Ishikawa (cell line): Measurements from ENCODE around the gene ATP5PD.
A peak's percentile ranks its signal among the peaks of the same experiment; 100 is the strongest.

Source experiments
- CEBPB ChIP-seq: IDR thresholded peaks from 2 replicates; pipeline ENCODE4 v1.6.1; 2012
- CREB1 ChIP-seq: IDR thresholded peaks from 2 replicates; pipeline ENCODE4 v1.6.1; 2012; ENCODE audit warnings: low read depth
- EGR1 ChIP-seq: IDR thresholded peaks from 2 replicates; pipeline ENCODE4 v1.6.1; 2012
- EP300 ChIP-seq: IDR thresholded peaks from 2 replicates; pipeline ENCODE4 v1.6.1; 2012; ENCODE audit warnings: borderline replicate concordance
- FOXM1 ChIP-seq: IDR thresholded peaks from 2 replicates; pipeline ENCODE4 v1.6.1; 2012; ENCODE audit warnings: low read depth, borderline replicate concordance
- MAX ChIP-seq: IDR thresholded peaks from 2 replicates; pipeline ENCODE4 v1.6.1; 2012
- NFIC ChIP-seq: IDR thresholded peaks from 2 replicates; pipeline ENCODE4 v1.6.1; 2012
- RAD21 ChIP-seq: IDR thresholded peaks from 2 replicates; pipeline ENCODE4 v1.6.1; 2012; ENCODE audit warnings: low read depth
- REST ChIP-seq: IDR thresholded peaks from 2 replicates; pipeline ENCODE4 v1.6.1; 2012; ENCODE audit warnings: low read depth, mild to moderate bottlenecking
- TAF1 ChIP-seq: IDR thresholded peaks from 2 replicates; pipeline ENCODE4 v1.6.1; 2012; ENCODE audit warnings: low read depth, mild to moderate bottlenecking
- TCF12 ChIP-seq: IDR thresholded peaks from 2 replicates; pipeline ENCODE4 v1.6.1; 2012; ENCODE audit warnings: low read depth
- TEAD4 ChIP-seq: IDR thresholded peaks from 2 replicates; pipeline ENCODE4 v1.6.1; 2012
- USF1 ChIP-seq: IDR thresholded peaks from 2 replicates; pipeline ENCODE4 v1.6.1; 2012
- YY1 ChIP-seq: IDR thresholded peaks from 2 replicates; pipeline ENCODE4 v1.6.1; 2012; ENCODE audit warnings: low read depth
- ZBTB7A ChIP-seq: IDR thresholded peaks from 2 replicates; pipeline ENCODE4 v1.6.1; 2012; ENCODE audit warnings: low read depth

The ATP5PD gene

GRCh38 chr17:75069783-75070182, 23.0 kb upstream of the ATP5PD start:
- no peak for TF ChIP-seq CEBPB
- peak; percentile 66 for TF ChIP-seq RAD21

GRCh38 chr17:75068750-75069149, 22.0 kb upstream of the ATP5PD start:
- no peak for TF ChIP-seq ZBTB7A
- TF ChIP-seq CEBPB = no peak

- TF ChIP-seq EP300 (no peak), TAF1 (no peak), CEBPB (no peak), REST (no peak)
Measured at GRCh38 chr17:75067856-75068255, 21.1 kb upstream of the ATP5PD start.

- TF ChIP-seq USF1 = no peak
- TF ChIP-seq CEBPB = no peak
- no peak for TF ChIP-seq EP300
- no peak for TF ChIP-seq TEAD4
- no peak for TF ChIP-seq YY1
- TF ChIP-seq EGR1 = no peak
Measured at GRCh38 chr17:75065562-75066151, 18.9 kb upstream of the ATP5PD start.

GRCh38 chr17:75064867-75065561, 18.2 kb upstream of the ATP5PD start:
- TF ChIP-seq YY1 (no peak), RAD21 (peak; percentile 21; the same call in 1 of the 2 replicates)

- no peak for TF ChIP-seq EP300
- TF ChIP-seq MAX = no peak
- no peak for TF ChIP-seq ZBTB7A
- TF ChIP-seq CEBPB = no peak
- no peak for TF ChIP-seq TAF1
- no peak for TF ChIP-seq TCF12
- no peak for TF ChIP-seq CREB1
- no peak for TF ChIP-seq FOXM1
- no peak for TF ChIP-seq NFIC
- no peak for TF ChIP-seq RAD21
- TF ChIP-seq YY1 = no peak
Measured at GRCh38 chr17:75064460-75064859, 17.7 kb upstream of the ATP5PD start.

- TF ChIP-seq TCF12 (no peak), REST (no peak), NFIC (no peak), USF1 (no peak), EGR1 (no peak), CREB1 (no peak)
Measured at GRCh38 chr17:75064040-75064439, 17.3 kb upstream of the ATP5PD start.

- TF ChIP-seq MAX (no peak), REST (no peak), TAF1 (no peak), FOXM1 (no peak), EGR1 (no peak), USF1 (no peak), CREB1 (no peak), TCF12 (no peak), CEBPB (no peak), RAD21 (no peak), TEAD4 (no peak)
Measured at GRCh38 chr17:75063626-75064025, 16.9 kb upstream of the ATP5PD start.
